Panc1 (cell line): ENCODE measurements around the gene RNF213. TPM values are rescaled to one million over a fixed set of nuclear protein-coding genes. Genes with fewer than 3 reads are reported as not detected.

ENCODE experiments used
- ATAC-seq: fragments of 200-7000 bp; cut with Tn5 transposase; 2 replicates; pipeline ENCODE4 v1.9.1; 2020; ENCODE audit warnings: mild to moderate bottlenecking, moderate library complexity
- BruUV-seq: library from RNA; stranded (reverse); fragments of 400-500 nt; replicated peaks from 2 replicates; lab custom pipeline; 2021; lab: Mats Ljungman, UMichigan
- CTCF ChIA-PET: fragments of 300-600 bp; sonication (Branson Sonifier 250); formaldehyde crosslinking; loops from one replicate; lab custom pipeline; 2022; ENCODE audit warnings: antibody characterized with exemption; lab: Charles Lee
- POLR2A ChIA-PET: fragments of 300-600 bp; sonication (Branson Sonifier 250); formaldehyde crosslinking; loops from one replicate; lab custom pipeline; 2022; ENCODE audit warnings: antibody characterized with exemption; lab: Charles Lee
- DNase-seq: peaks from one replicate; pipeline ENCODE4 v3.0.0-alpha.2; 2010; ENCODE audit warnings: low read depth, low spot score
- H3K27ac ChIP-seq: 2 replicates; pipeline ENCODE4 v1.5.1; 2011; ENCODE audit warnings: mild to moderate bottlenecking, low read length, inconsistent platforms
- H3K27me3 ChIP-seq: fragments of 200-500 bp; sonication (Bioruptor generic); 2 replicates; pipeline ENCODE4 v1.6.0; 2014; ENCODE audit warnings: low read length, inconsistent platforms; ENCODE audit not compliant: control insufficient read depth, insufficient read depth
- H3K36me3 ChIP-seq: fragments of 200-500 bp; sonication (Bioruptor generic); 2 replicates; pipeline ENCODE4 v1.5.1; 2014; ENCODE audit warnings: inconsistent platforms, mild to moderate bottlenecking, low read length, moderate library complexity; ENCODE audit not compliant: control insufficient read depth, insufficient read depth
- H3K4me1 ChIP-seq: 2 replicates; pipeline ENCODE4 v1.5.1; 2011; ENCODE audit warnings: inconsistent platforms, mild to moderate bottlenecking, low read length, moderate library complexity; ENCODE audit not compliant: control insufficient read depth, insufficient read depth
- H3K4me3 ChIP-seq, 2 experiments: 2 replicates each; pipeline ENCODE4 v1.5.1; 2011 to 2012; ENCODE audit warnings: low read depth in 2 of 2, low read length in 2 of 2, mild to moderate bottlenecking in 2 of 2, inconsistent platforms in 1 of 2, moderate library complexity in 1 of 2
- H3K9me3 ChIP-seq: fragments of 200-500 bp; sonication (Bioruptor generic); 2 replicates; pipeline ENCODE4 v1.5.1; 2014; ENCODE audit warnings: low read depth, mild to moderate bottlenecking, inconsistent platforms, low read length, moderate library complexity; ENCODE audit not compliant: control insufficient read depth, insufficient read depth
- POLR2AphosphoS5 ChIP-seq: IDR thresholded peaks from 2 replicates; pipeline ENCODE4 v1.6.1; 2012; ENCODE audit warnings: mild to moderate bottlenecking, low read depth, low read length, moderate library complexity
- SIN3A ChIP-seq: IDR thresholded peaks from 2 replicates; pipeline ENCODE4 v1.6.1; 2012; ENCODE audit warnings: low read depth, mild to moderate bottlenecking, low read length, moderate library complexity, borderline replicate concordance; ENCODE audit not compliant: insufficient read depth
- TCF7L2 ChIP-seq: IDR thresholded peaks from 2 replicates; pipeline ENCODE4 v1.6.1; 2011; ENCODE audit warnings: mild to moderate bottlenecking, low read depth, low read length, inconsistent platforms
- in situ Hi-C: cut with HindIII; loops from 2 replicates; pipeline ENCODE4 v1.10.0; 2016; ENCODE audit warnings: low sequenced_read_pairs, low pct_unique_long_range_greater_than_20kb
- intact Hi-C: fragments of 100-400 bp; cut with micrococcal nuclease; formaldehyde crosslinking; loops from one replicate; pipeline ENCODE4 v1.10.0; 2022; ENCODE audit not compliant: unreplicated experiment
- total RNA-seq: library from RNA; stranded (reverse); gene quantifications from one replicate; pipeline ENCODE4 v1.2.1, GENCODE V29; 2021; ENCODE audit not compliant: unreplicated experiment
- TF ChIP-seq, protein P1 (sequence below), 2 experiments: IDR thresholded peaks; 2 replicates each; pipeline ENCODE4 v1.6.1; 2011 to 2012; ENCODE audit warnings: low read depth in 2 of 2, control low read depth in 1 of 2, low read length in 1 of 2, mild to moderate bottlenecking in 1 of 2, moderate library complexity in 1 of 2; ENCODE audit not compliant: insufficient read depth in 1 of 2
- TF ChIP-seq, protein P2 (sequence below): fragments of 450-650 bp; IDR thresholded peaks from 2 replicates; pipeline ENCODE4 v1.5.1; 2017; ENCODE audit warnings: mild to moderate bottlenecking

Gene RNF213
- total RNA-seq, 1 experiment from 2014 or later, result 230 TPM

DNA sequence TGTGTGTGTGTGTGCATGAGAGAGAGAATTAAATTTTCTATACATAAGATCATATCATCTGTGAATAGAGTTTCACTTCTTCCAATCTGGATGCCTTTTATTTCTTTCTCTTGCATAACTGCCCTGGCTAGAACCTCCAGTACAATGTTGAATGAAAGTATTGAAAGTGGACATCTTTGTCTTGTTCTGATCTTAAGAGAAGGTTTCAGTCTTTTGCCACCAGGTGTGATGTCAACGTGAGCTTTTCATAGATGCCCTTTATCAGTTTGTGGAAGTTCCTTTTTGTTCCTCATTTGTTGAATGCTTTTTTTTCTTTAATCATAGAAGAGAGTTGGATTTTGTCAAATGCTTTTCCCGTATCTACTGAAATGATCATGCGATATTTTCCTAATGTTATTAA, 63.3 kb downstream of the RNF213 start:
- no peak for DNase-seq
- Histone ChIP-seq H3K27me3 (no peaks in the 10 kb centered on the region), H3K4me1 (no peaks in the 10 kb centered on the region), H3K27ac (no peak overlapping the region), H3K9me3 (no peaks in the 10 kb centered on the region), H3K4me3 (no peak overlapping the region), H3K36me3 (peaks cover 39% of the 10 kb centered on the region)
- ATAC-seq, result no peak
- intact Hi-C loops (no loop called here), in situ Hi-C loops (no loop called here)
- POLR2A ChIA-PET, result interaction anchor here (0.7 kb wide), 2 partner anchors 48 to 720 kb away, joined by 3 to 12 read pairs; no protein-coding TSS in a partner anchor
- no TSS peak for BruUV-seq
- TF ChIP-seq, protein P1, sequence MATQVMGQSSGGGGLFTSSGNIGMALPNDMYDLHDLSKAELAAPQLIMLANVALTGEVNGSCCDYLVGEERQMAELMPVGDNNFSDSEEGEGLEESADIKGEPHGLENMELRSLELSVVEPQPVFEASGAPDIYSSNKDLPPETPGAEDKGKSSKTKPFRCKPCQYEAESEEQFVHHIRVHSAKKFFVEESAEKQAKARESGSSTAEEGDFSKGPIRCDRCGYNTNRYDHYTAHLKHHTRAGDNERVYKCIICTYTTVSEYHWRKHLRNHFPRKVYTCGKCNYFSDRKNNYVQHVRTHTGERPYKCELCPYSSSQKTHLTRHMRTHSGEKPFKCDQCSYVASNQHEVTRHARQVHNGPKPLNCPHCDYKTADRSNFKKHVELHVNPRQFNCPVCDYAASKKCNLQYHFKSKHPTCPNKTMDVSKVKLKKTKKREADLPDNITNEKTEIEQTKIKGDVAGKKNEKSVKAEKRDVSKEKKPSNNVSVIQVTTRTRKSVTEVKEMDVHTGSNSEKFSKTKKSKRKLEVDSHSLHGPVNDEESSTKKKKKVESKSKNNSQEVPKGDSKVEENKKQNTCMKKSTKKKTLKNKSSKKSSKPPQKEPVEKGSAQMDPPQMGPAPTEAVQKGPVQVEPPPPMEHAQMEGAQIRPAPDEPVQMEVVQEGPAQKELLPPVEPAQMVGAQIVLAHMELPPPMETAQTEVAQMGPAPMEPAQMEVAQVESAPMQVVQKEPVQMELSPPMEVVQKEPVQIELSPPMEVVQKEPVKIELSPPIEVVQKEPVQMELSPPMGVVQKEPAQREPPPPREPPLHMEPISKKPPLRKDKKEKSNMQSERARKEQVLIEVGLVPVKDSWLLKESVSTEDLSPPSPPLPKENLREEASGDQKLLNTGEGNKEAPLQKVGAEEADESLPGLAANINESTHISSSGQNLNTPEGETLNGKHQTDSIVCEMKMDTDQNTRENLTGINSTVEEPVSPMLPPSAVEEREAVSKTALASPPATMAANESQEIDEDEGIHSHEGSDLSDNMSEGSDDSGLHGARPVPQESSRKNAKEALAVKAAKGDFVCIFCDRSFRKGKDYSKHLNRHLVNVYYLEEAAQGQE (IDR thresholded peaks at IDR 0.05; ENCODE audit: insufficient read depth in 1 of 2, low read depth in 2 of 2, low read length in 1 of 2), result no peak
- CTCF ChIA-PET, result no interaction called here

DNA sequence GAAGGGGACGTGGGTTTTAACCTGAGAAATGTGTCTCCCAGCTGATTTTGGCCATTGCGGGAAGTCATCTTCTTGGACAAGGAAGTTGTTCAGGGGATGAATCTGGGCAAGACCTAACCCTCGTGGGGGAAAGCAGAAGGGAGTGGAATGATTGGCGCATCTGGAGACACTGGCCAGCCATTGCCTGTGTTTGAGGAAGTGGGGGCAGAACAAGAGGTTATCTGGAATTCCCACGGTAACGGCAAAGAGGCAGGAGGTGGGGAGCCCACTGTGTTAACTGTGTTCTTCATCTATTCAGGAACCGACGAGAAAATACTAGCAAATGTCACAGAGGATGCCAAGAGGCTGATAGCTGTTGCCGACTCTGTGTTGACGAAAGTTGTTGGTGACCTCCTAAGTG, 66.9 kb downstream of the RNF213 start:
- H3K9me3 ChIP-seq, result no peaks in the 10 kb centered on the region
- BruUV-seq, result no TSS peak

More for the DNA sequence above, 66.9 kb downstream of the RNF213 start:
- TF ChIP-seq, protein P2, sequence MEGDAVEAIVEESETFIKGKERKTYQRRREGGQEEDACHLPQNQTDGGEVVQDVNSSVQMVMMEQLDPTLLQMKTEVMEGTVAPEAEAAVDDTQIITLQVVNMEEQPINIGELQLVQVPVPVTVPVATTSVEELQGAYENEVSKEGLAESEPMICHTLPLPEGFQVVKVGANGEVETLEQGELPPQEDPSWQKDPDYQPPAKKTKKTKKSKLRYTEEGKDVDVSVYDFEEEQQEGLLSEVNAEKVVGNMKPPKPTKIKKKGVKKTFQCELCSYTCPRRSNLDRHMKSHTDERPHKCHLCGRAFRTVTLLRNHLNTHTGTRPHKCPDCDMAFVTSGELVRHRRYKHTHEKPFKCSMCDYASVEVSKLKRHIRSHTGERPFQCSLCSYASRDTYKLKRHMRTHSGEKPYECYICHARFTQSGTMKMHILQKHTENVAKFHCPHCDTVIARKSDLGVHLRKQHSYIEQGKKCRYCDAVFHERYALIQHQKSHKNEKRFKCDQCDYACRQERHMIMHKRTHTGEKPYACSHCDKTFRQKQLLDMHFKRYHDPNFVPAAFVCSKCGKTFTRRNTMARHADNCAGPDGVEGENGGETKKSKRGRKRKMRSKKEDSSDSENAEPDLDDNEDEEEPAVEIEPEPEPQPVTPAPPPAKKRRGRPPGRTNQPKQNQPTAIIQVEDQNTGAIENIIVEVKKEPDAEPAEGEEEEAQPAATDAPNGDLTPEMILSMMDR, result no peak
- TF ChIP-seq TCF7L2 (no peak), POLR2AphosphoS5 (no peak), SIN3A (no peak)
- TF ChIP-seq, protein P1 (IDR thresholded peaks at IDR 0.05; ENCODE audit: insufficient read depth in 1 of 2, low read depth in 2 of 2, low read length in 1 of 2), result no peak
- H3K4me3 ChIP-seq, result no peak overlapping the region
- H3K27me3 ChIP-seq, result no peaks in the 10 kb centered on the region
- no peak for ATAC-seq
- no peak for DNase-seq
- peaks cover 34% of the 10 kb centered on the region for H3K36me3 ChIP-seq
- CTCF ChIA-PET, result no interaction called here
- no peaks in the 10 kb centered on the region for H3K4me1 ChIP-seq
- intact Hi-C loops (no loop called here), in situ Hi-C loops (no loop called here)
- no peak overlapping the region for H3K27ac ChIP-seq
- POLR2A ChIA-PET, result no interaction called here
